Measurements from ENCODE around the gene ADAP1.

The ADAP1 gene

DNA sequence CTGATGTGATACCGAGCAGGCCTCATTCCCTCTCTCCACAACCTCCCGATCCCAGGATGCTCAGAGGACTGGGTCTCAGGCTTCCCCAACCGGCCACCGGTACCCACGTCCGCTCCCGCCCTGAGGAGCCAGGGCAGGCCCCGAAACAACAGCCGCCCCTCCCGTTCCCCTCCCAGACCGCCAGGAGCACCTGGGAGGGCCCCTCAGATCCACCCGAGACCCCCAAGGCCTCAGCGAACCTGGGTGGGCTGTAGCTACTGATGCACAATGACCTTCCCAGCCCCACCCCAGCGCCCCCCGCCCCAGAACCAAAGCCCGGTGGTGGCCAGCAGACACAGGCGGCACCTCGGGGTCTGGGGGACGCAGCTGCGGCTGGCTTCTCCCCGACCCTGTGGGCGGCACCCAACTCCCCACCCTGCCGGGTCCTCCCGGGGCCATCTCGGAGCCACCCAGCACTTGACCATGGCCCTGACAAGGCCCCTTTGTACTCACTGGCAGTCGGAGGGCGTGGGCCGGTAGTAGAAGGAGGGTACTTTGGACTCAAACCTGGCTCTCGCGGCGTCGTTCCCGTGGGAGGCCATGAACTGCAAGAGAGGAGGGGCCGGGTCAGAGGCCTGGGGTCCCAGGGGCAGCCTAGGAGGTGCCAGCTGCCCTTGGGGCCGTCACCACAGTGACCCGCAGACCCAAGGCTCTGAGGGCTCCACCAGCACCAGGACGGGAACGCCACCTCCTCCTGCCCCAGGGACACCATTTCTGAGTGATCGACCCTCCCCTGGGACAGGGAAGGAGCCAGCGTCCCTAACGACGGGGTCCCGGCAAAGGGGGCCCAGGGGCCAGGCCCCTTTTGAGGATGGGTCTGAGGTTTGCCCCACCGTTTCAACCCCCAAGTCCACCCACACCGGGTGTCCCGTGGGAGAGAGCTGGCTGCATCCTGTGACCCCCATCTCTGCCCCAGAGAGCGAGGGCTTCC lies 28.1 kb downstream of the ADAP1 start:
- no peak for TF ChIP-seq CTCF (IDR thresholded peaks at IDR 0.05)

DNA sequence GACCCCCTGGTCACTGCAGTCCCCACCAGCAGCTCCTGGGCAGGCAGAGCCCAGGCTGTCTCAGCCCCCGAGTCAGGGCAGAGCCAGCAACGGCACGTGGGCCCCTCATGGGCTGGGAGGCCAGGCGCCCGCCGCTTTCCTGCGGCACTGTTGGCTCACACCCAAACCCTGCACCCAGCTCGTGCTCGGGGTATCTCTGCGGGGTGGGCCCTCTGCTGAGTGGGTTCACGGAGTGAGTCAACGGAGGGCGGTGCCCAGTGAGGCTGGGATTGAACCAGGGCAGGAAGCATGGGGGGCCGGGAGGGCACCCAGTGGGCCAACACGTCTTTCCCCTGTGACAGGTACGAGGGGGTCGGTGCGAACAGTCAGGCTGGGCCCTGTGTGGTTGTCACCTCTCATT lies 28.9 kb downstream of the ADAP1 start:
- no peak for TF ChIP-seq CTCF (IDR thresholded peaks at IDR 0.05)

DNA sequence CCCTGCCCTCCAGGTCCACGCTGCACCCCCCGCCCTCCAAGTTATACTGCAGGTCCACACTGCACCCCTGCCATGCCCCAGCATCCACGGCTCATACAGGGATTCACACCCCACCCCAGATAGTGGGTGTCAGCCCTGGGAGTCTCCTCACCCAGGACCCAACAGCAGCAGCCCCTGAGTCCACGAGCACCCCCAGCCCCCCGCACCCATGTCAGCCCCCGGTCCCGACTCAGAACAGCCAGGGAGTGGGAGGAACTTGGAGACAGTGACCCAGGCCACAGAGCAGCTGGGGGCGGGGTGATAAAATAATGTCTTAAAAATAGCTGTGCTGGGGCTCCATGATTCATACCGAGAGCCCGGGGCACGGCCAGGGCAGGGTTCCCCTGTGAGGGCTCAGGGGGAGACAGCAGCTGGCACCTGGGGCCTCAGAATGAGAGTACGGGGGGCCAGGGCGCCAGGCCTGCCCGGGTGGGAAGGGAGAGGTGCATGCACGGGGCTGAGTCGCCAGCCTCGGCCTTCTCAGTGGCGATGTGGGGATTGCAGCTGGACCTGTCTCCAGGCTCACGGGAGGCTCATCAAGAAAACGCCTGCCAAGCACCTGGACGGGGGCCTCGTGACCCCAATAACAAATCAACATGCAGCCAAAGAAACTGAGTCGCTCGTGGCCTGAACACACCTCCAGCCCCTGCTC lies 29.8 kb downstream of the ADAP1 start:
- no peak for TF ChIP-seq CTCF (IDR thresholded peaks at IDR 0.05)

DNA sequence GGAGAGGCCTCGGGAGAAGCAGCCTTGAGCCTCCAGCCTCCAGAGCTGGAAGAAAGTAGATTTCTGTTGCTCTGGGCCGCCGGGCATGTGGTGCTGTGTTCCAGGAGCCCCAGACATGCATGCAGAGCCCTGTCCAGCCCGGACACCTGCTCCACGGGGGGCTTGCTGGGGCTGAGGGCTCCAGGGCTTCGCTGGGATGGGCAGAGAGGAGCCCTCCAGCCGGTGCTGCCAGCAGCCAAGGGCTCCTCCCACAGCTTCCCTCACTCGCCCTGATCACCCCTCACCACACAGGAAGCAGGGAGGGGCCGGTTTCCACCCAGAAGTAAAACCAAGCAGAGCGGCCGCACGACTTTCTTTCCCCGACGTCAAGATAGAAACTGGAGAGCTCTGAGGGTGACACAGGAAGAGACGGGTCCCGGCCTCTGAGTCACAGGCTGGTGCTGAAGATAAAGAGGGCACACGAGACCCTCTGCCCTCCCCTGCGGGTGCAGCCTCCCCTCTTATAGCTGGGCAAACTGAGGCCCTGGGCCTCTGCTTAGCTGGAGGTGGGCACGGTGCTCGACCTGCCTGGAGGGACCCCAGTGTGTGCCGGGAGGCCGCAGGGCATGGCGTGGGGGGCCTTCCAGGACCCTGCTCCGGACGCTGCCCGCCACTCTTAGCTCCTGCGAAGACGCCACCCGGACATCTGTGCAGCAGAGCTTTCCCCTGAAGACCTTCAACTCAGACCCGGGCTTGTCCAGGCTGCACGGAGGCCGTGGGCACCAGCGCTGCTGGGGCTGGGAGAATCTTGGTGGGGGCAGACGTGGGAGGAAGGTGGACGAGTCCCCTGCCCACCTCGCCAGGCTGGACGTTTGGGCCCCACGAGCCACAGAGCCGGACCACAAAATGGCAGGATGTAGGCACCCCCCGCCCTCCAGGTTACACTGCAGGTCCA lies 31.1 kb downstream of the ADAP1 start:
- no peak for TF ChIP-seq CTCF (IDR thresholded peaks at IDR 0.05)

GRCh38 chr7:922334-923107 lies 32.0 kb downstream of the ADAP1 start:
- TF ChIP-seq CTCF (IDR thresholded peaks at IDR 0.05) = no peak

DNA sequence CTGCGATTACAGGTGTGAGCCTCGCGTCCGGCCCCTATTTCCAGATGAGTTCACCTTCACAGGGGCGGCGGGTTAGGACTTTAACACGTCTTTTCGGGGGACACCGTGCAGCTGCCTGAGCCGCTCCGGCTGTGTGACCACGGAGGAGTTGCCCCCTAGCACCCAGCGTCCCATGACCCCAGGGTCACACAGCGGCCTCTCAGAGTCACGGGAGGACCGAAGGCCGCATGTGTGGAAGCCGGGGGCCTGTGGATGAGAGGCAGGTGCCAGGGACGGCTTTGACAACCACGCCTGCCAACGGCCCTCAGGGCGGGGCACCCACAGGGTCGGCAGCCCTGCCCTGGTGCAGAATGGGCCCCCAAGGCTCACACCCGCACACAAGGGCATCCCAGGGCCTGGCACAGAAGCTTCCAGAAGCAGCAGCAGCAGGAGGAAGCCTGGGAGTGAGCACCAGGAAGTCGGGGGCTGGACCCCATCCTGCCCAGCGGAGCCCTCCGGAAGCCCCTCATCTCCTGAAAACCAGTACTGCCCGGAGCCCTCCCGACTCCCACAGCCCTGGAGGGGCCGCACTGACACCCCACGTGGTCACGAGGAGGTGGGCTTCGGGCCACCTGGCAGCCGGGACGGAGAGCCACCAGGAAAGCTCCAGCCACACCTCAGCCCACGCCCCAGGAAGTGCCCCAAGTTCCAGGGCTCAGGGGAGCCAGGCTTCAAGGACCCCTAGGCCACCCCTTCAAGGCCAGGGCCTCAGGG lies 32.7 kb downstream of the ADAP1 start:
- TF ChIP-seq CTCF (IDR thresholded peaks at IDR 0.05) = no peak

Measured in LNCAP (cell line).